Measurements from ENCODE around the gene EPG5.

EPG5 gene

DNA sequence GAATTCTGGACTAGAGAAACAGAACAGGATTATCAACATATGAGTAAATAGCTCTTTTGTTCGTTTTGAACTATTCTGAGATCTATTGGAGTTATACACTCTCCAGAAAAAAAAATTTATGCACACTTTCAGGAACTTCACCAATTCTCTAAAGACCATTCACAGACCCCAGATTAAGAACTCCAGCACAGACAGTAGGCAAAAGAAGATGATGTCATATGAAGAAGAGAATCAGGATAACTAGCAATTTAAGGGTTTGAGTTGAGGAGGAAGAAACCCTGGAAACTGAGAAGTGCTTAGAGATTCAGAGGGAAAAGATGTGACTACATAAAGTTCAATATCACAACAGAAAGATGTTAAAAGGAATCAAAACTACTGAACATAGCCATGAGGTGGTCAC lies 71.8 kb downstream of the EPG5 start:
- no peak overlapping the region for H3K27ac ChIP-seq
- TF ChIP-seq, protein P1, sequence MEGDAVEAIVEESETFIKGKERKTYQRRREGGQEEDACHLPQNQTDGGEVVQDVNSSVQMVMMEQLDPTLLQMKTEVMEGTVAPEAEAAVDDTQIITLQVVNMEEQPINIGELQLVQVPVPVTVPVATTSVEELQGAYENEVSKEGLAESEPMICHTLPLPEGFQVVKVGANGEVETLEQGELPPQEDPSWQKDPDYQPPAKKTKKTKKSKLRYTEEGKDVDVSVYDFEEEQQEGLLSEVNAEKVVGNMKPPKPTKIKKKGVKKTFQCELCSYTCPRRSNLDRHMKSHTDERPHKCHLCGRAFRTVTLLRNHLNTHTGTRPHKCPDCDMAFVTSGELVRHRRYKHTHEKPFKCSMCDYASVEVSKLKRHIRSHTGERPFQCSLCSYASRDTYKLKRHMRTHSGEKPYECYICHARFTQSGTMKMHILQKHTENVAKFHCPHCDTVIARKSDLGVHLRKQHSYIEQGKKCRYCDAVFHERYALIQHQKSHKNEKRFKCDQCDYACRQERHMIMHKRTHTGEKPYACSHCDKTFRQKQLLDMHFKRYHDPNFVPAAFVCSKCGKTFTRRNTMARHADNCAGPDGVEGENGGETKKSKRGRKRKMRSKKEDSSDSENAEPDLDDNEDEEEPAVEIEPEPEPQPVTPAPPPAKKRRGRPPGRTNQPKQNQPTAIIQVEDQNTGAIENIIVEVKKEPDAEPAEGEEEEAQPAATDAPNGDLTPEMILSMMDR (conservative IDR thresholded peaks at IDR 0.05), result no peak
- TF ChIP-seq ZFX (IDR thresholded peaks at IDR 0.05), result no peak

DNA sequence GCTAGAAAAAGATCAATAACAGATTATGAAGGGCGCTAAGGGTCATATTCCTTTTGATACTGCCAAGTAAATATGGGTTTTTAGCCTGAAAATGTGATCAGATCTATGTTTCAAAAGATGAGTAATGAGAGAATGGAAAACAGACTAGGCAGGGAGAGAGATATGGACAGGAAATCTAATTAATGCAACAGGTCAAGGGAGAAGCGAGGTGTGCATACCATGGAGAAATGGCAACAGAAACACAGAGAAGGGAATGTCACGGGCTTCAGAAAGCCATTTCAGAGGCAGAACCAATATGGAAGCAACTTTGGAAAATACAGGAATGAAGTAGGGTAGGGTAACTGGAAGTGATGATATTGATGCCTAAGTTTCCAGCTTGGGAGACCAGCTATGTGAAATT lies 72.3 kb downstream of the EPG5 start:
- no peak for TF ChIP-seq ZFX (IDR thresholded peaks at IDR 0.05)
- TF ChIP-seq, protein P1 (conservative IDR thresholded peaks at IDR 0.05), result no peak
- H3K27ac ChIP-seq, result no peak overlapping the region

DNA sequence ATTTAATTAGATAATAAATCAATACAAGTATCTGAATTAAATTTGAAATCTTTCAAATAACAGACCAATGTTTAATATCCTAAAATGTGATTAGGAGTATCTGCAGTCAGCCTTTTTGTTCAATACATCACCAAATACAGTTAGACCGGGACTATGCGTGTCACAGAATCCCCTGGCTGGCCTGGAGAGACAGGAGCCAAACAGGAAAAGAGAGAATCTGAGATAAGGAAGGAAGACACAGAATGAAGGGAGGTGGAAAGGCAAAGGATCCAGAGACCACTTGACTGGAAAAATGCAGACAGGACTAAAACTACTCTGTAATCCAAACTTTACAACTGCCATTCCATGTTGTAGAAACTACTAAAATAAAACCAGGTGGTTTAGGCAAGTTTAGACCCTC lies 75.3 kb downstream of the EPG5 start:
- H3K27ac ChIP-seq, result no peak overlapping the region
- TF ChIP-seq, protein P1 (conservative IDR thresholded peaks at IDR 0.05), result no peak
- TF ChIP-seq ZFX (IDR thresholded peaks at IDR 0.05), result no peak

DNA sequence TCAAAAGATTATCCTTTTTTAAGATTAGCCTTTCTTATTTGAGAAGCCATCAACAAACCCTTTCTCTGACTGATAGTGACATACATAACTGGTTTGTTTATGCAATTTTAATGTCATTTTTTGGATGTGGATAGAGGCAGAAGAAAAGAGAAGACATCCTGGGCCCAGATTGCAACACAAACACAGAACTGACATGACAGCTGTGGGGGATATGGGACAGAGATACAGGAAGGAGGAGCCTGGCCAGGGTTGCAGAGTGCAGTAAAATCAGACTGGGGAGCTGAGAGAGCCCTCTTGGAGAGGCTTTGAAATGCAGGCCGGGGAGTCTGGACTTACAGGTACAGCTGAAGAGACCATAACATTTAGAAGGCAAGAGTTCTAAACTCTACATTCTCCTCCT lies 76.5 kb downstream of the EPG5 start:
- TF ChIP-seq, protein P1 (conservative IDR thresholded peaks at IDR 0.05), result no peak
- H3K27ac ChIP-seq, result no peak overlapping the region

DNA sequence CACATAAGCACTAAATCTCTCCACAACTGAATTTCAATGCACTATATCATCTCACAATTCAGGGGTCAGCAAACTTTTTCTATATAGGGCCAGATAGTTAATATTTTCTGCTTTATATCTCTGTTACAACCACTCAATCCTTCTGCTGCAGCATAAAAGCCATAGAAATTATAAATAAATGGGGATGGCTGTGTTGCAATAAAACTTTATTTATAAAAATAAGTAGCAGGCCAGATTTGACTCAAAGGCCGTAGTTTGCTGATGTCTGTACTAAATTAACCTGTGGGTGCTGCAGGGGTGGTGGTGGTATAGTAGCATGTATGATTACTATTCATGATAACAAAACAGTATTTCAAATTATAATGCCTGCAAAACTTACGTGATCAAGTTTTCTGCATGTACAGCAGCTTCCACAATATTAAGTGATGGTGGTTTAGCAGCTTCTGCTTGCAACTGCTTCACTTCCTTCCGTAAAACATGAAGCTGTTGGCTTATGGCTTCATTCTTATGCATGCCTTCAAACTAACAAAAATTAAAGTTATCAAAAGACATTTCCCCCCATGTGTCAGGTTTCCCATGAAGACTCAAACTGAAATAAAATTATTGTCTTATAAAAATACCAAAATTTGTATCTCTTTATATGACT lies 77.6 kb downstream of the EPG5 start:
- no peak for TF ChIP-seq ZFX (IDR thresholded peaks at IDR 0.05)
- TF ChIP-seq, protein P1 (conservative IDR thresholded peaks at IDR 0.05), result no peak
- H3K27ac ChIP-seq, result no peak overlapping the region

DNA sequence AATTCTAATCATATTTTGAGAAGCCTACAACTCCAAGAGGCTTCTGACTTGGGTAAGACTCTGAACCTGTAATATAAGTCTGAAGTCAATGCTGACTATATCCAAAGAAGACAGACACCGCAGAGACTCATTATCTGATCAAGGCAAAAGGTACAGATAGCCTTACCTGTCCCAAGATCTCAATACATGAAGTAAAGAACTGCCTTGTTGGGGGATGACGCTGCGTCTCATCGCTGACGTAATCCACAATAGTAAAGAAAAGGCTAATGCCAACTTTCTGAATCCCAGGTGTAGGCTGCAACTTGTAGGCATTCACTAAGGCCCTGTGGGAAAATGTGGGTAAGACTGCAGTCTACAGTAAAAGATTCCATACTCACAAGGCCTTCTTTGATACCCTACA lies 79.5 kb downstream of the EPG5 start:
- TF ChIP-seq ZFX (IDR thresholded peaks at IDR 0.05), result no peak
- TF ChIP-seq, protein P1 (conservative IDR thresholded peaks at IDR 0.05), result no peak
- no peak overlapping the region for H3K27ac ChIP-seq

DNA sequence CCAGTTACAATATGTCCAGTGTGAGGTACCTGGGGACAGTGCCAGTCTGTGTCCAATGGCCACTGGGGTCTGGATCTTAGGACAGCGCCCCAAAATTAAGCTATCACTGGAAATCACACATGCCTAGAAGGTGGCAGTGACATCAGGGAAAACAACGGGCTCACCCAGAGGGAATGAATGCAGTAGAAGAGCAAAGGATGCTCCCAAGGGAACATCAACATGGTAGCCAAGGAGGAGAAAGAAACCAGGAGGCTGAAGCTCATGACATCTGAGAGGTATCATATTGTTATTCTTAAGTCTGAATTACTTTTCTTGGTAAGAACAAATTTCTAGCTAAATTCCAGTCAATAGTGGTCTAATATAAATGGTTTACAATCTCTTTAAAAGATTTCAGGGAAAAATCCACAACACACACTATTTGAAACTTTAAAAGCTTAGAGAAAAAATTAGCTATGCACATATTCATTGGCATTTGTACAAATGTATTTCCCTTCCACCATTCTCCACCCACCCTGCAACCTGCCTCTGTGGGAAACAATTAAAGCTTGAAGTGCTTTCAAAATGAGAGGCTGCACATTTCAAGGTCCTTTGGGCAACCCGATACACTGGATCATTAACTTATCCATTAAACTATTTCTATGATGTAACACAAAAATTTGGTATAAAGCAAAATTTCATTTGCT lies 86.1 kb downstream of the EPG5 start:
- no peak overlapping the region for H3K27ac ChIP-seq
- no peak for TF ChIP-seq ZFX (IDR thresholded peaks at IDR 0.05)
- TF ChIP-seq, protein P1 (conservative IDR thresholded peaks at IDR 0.05), result no peak

All from C4-2B (cell line).